Endothelial cell of umbilical vein (primary cell): ENCODE data around the gene ARHGAP9. TPM values are rescaled to one million over a fixed set of nuclear protein-coding genes. Genes with fewer than 3 reads are reported as not detected.
"Not testable (repeated sequence)": the region's sequence is repeated elsewhere in the genome, so short reads cannot be mapped to it uniquely, and the experiment has no call there.

Experiments
- BruUV-seq: library from RNA; stranded (reverse); fragments of 400-500 nt; replicated peaks from 2 replicates; lab custom pipeline; 2021; lab: Mats Ljungman, UMichigan
- CTCF ChIA-PET: fragments of 300-600, 350-600 bp; sonication (Branson Sonifier 250); formaldehyde crosslinking; loops from one replicate; lab custom pipeline; 2021; ENCODE audit warnings: antibody characterized with exemption, inconsistent platforms; lab: Charles Lee
- POLR2A ChIA-PET: fragments of 300-600, 350-600 bp; sonication (Branson Sonifier 250); formaldehyde crosslinking; loops from one replicate; lab custom pipeline; 2021; ENCODE audit warnings: antibody characterized with exemption, inconsistent platforms; lab: Charles Lee
- DNase-seq: peaks from one replicate; pipeline ENCODE4 v3.0.0-alpha.2; 2011; ENCODE audit warnings: low read depth, low spot score
- FAIRE-seq: peaks from 2 replicates; lab custom pipeline; 2011; peaks lifted over from hg19 to GRCh38; lab: Jason Lieb, UNC
- H2AFZ ChIP-seq: 2 replicates; pipeline ENCODE4 v1.6.0; 2012; ENCODE audit warnings: low read depth, low read length, control low read depth, inconsistent platforms
- H3K27ac ChIP-seq: 2 replicates; pipeline ENCODE4 v1.5.1; 2011; ENCODE audit warnings: low read depth, mild to moderate bottlenecking, control low read depth, low read length, moderate library complexity; ENCODE audit not compliant: insufficient read depth
- H3K27me3 ChIP-seq, 2 experiments: 2 replicates each; pipeline versions ENCODE4 v1.6.0 to v1.6.1; 2011; ENCODE audit warnings: low read length in 2 of 2, mixed read lengths in 1 of 2; ENCODE audit not compliant: control insufficient read depth in 2 of 2, insufficient read depth in 2 of 2
- H3K36me3 ChIP-seq, 2 experiments: 2 replicates in 1 of 2; 3 replicates in 1 of 2; pipeline ENCODE4 v1.5.1; 2011; ENCODE audit warnings: low read length in 2 of 2, mild to moderate bottlenecking in 1 of 2, moderate library complexity in 1 of 2; ENCODE audit not compliant: control insufficient read depth in 2 of 2, insufficient read depth in 2 of 2; ENCODE audit errors: extremely low read depth in 1 of 2
- H3K4me1 ChIP-seq: 3 replicates; pipeline ENCODE4 v1.5.1; 2011; ENCODE audit warnings: mild to moderate bottlenecking, low read length; ENCODE audit not compliant: control insufficient read depth, insufficient read depth; ENCODE audit errors: extremely low read depth
- H3K4me2 ChIP-seq: 2 replicates; pipeline ENCODE4 v1.6.1; 2011; ENCODE audit warnings: low read length, control low read depth, mixed read lengths; ENCODE audit not compliant: insufficient read depth
- H3K4me3 ChIP-seq, 3 experiments: fragments of 200-600 bp in 1 of 3; sonication (generic), shearing (Covaris generic) in 1 of 3; replicated peaks in 1 of 3; 2 replicates each; pipeline ENCODE4 v1.5.1; 2011 to 2016; ENCODE audit warnings: control low read depth in 3 of 3, low read length in 3 of 3, mild to moderate bottlenecking in 2 of 3, inconsistent platforms in 1 of 3, low read depth in 1 of 3, moderate library complexity in 1 of 3; ENCODE audit not compliant: insufficient read depth in 1 of 3
- H3K79me2 ChIP-seq: 2 replicates; pipeline ENCODE4 v1.6.0; 2012; ENCODE audit warnings: low read length, inconsistent platforms; ENCODE audit not compliant: control insufficient read depth, insufficient read depth
- H3K9ac ChIP-seq: replicated peaks from 2 replicates; pipeline ENCODE3; 2011; ENCODE audit warnings: low read length, control low read depth; ENCODE audit not compliant: insufficient read depth; ENCODE audit errors: extremely low read depth
- H3K9me1 ChIP-seq: replicated peaks from 3 replicates; pipeline ENCODE4 v1.6.0; 2011; ENCODE audit warnings: mild to moderate bottlenecking, low read length; ENCODE audit not compliant: control insufficient read depth, insufficient read depth; ENCODE audit errors: extremely low read depth
- H3K9me3 ChIP-seq: replicated peaks from 2 replicates; pipeline ENCODE4 v1.5.1; 2012; ENCODE audit warnings: low read length, inconsistent platforms; ENCODE audit not compliant: control insufficient read depth, insufficient read depth
- H4K20me1 ChIP-seq: replicated peaks from 2 replicates; pipeline ENCODE3; 2011; ENCODE audit warnings: mild to moderate bottlenecking, low read length; ENCODE audit not compliant: control insufficient read depth, insufficient read depth; ENCODE audit errors: extremely low read depth
- CTCF ChIP-seq, 2 donors: IDR thresholded peaks; 1 replicate in 1 of 2; 2 replicates in 1 of 2; pipeline ENCODE4 v1.5.1; 2011; ENCODE audit warnings: low read length in 2 of 2, mild to moderate bottlenecking in 2 of 2, moderate library complexity in 2 of 2, control low read depth in 1 of 2, inconsistent platforms in 1 of 2, low read depth in 1 of 2; ENCODE audit not compliant: insufficient read depth in 1 of 2; ENCODE audit errors: extremely low read depth in 1 of 2
- EZH2 ChIP-seq: IDR thresholded peaks from 2 replicates; pipeline ENCODE4 v1.6.1; 2012; ENCODE audit warnings: borderline replicate concordance, low read depth, mild to moderate bottlenecking, moderate library complexity, low read length, inconsistent platforms; ENCODE audit not compliant: severe bottlenecking
- FOS ChIP-seq: IDR thresholded peaks from 2 replicates; pipeline ENCODE4 v1.6.1; 2011; ENCODE audit warnings: mild to moderate bottlenecking, low read length, moderate library complexity, borderline replicate concordance; ENCODE audit not compliant: insufficient read depth
- GATA2 ChIP-seq: IDR thresholded peaks from 2 replicates; pipeline ENCODE4 v1.7.0; 2011; ENCODE audit warnings: low read depth, mild to moderate bottlenecking, moderate library complexity, mixed read lengths, low read length; ENCODE audit not compliant: insufficient read length, insufficient read depth
- JUN ChIP-seq: IDR thresholded peaks from 2 replicates; pipeline ENCODE4 v1.6.1; 2011; ENCODE audit warnings: borderline replicate concordance, low read depth; ENCODE audit not compliant: insufficient read length, insufficient read depth
- MAX ChIP-seq: IDR thresholded peaks from 2 replicates; pipeline ENCODE4 v1.6.1; 2011; ENCODE audit not compliant: insufficient read depth, insufficient read length
- MYC ChIP-seq: IDR thresholded peaks from one replicate; pipeline ENCODE4 v1.6.1; 2011; ENCODE audit warnings: mild to moderate bottlenecking, low read depth, low read length
- POLR2A ChIP-seq: IDR thresholded peaks from 2 replicates; pipeline ENCODE4 v1.6.1; 2012; ENCODE audit warnings: low read depth, mild to moderate bottlenecking, control low read depth, low read length
- POLR2AphosphoS5 ChIP-seq: IDR thresholded peaks from 2 replicates; pipeline ENCODE4 v1.6.1; 2012; ENCODE audit warnings: low read depth, mild to moderate bottlenecking, control low read depth, low read length, moderate library complexity; ENCODE audit not compliant: insufficient read depth
- dilution Hi-C: fragments of 300-500 bp; cut with MboI; formaldehyde crosslinking; loops from one replicate; pipeline ENCODE4 v1.15.0; 2019; ENCODE audit warnings: low sequenced_read_pairs; ENCODE audit not compliant: extremely low pct_ligation_motif_present
- intact Hi-C: fragments of 100-400 bp; cut with micrococcal nuclease; formaldehyde crosslinking; loops from one replicate; pipeline ENCODE4 v1.10.0; 2022
- polyA plus RNA-seq, 4 experiments: library from polyadenylated mRNA; depleted of rRNA in 3 of 4; stranded (reverse) in 3 of 4; unstranded in 1 of 4; fragments of >200 nt; gene quantifications; 2 replicates each; pipeline versions ENCODE4 v1.2.1 to v1.2.3, GENCODE V29; 2011 to 2012; ENCODE audit warnings: missing spikeins in 1 of 4
- total RNA-seq: library from RNA; stranded (reverse); gene quantifications from 2 replicates; pipeline ENCODE4 v1.2.3, GENCODE V29; 2021

ARHGAP9 gene
- total and polyA plus RNA-seq, 2 donors (not counting 3 experiments of a cell fraction or from before 2014, with no cell fraction given): 0.25 to 0.38 TPM

GRCh38 chr12:57496822-57497221 is 17.2 kb upstream of the ARHGAP9 start:
- intact Hi-C loops (no loop called here), dilution Hi-C loops (no loop called here)
- Histone ChIP-seq H2AFZ (no peak overlapping the region), H3K27me3 (no peaks in the 10 kb centered on the region), H3K4me1 (no peaks in the 10 kb centered on the region), H3K4me3 (no peak overlapping the region), H3K9me1 (no peaks in the 10 kb centered on the region), H3K9ac (no peak overlapping the region), H3K27ac (no peak overlapping the region), H3K9me3 (no peaks in the 10 kb centered on the region), H3K4me2 (no peak overlapping the region), H4K20me1 (no peaks in the 10 kb centered on the region), H3K36me3 (peaks cover 26 to 28% of the 10 kb centered on the region in 2 experiments), H3K79me2 (no peaks in the 10 kb centered on the region)
- DNase-seq (no peak), FAIRE-seq (no peak)
- ChIA-PET CTCF (interaction anchor here (1.0 kb wide), 2 partner anchors 8 to 38 kb away, joined by 3 read pairs; partner anchors contain the start of gene GLI1), POLR2A (no interaction called here)
- no peak for TF ChIP-seq JUN
- no peak for TF ChIP-seq CTCF (IDR thresholded peaks at IDR 0.05; ENCODE audit: extremely low read depth in 1 of 2, insufficient read depth in 1 of 2, low read depth in 1 of 2, low read length in 2 of 2)
- no peak for TF ChIP-seq POLR2A
- no peak for TF ChIP-seq GATA2
- TF ChIP-seq FOS: no peak
- no peak for TF ChIP-seq MAX
- no peak for TF ChIP-seq MYC
- TF ChIP-seq EZH2: no peak
- no peak for TF ChIP-seq POLR2AphosphoS5
- BruUV-seq: no TSS peak

GRCh38 chr12:57495051-57495701 is 15.5 kb upstream of the ARHGAP9 start:
- BruUV-seq, DNase-seq, H3K9ac ChIP-seq, intact Hi-C loops, H4K20me1 ChIP-seq, H3K4me2 ChIP-seq, FAIRE-seq, H3K4me3 ChIP-seq, H3K79me2 ChIP-seq, POLR2A ChIA-PET, dilution Hi-C loops, H3K9me3 ChIP-seq, CTCF ChIA-PET, H3K4me1 ChIP-seq, H3K27ac ChIP-seq, H3K27me3 ChIP-seq, H3K9me1 ChIP-seq, H2AFZ ChIP-seq: not testable (repeated sequence)
- H3K36me3 ChIP-seq: peaks cover 25 to 26% of the 10 kb centered on the region in 2 experiments
